Measurements from ENCODE around the gene TRAPPC12.

TRAPPC12 gene

DNA sequence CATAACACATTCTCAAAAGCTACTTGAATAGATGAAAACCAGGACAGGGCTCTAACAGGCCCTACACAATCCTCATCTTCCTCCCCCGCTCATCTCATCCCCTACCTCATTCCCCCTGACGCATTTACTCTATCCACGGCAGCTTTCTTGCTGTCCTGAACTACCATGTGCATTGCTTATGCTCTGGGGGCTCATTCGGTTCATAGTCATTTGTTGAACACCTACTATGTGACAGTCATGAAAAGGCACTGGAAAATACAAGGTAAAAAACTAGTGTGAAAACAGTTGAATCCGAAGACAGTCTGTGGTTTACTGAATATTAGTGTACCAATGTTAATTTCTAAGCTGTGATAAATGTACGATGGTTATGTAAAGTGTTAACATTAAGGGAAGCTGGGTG is 2.7 kb upstream of the TRAPPC12 start:
- H3K9me3 ChIP-seq (ENCODE audit: low read length), result no peaks in the 10 kb centered on the region

DNA sequence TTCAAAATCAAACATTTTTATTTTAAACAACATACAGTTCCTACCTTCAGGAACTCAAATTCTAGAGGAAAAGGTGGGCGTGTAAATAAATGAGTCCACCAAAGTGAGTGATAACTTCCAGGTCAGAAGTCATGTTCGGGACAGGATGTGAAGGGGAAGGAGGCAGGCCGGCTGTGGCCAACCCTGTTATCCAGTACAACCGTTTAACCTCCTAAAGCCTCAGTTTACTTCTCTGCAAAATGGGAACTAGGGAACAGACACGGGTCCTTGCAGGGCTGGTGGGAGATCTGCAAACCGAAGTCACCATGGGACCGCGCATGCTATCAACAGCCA is 2.2 kb upstream of the TRAPPC12 start:
- Histone ChIP-seq H3K4me1 (ENCODE audit: insufficient read depth, low read length) (peaks cover 24% of the 10 kb centered on the region), H3K27ac (ENCODE audit: low read depth, low read length) (peak overlapping the region; percentile 58), H3K9ac (ENCODE audit: low read length) (peak overlapping the region; percentile 34), H3K27me3 (ENCODE audit: control insufficient read depth in 1 of 2, insufficient read depth in 2 of 2, low read length in 2 of 2) (no peaks in the 10 kb centered on the region), H3K36me3 (ENCODE audit: insufficient read depth, low read length) (no peaks in the 10 kb centered on the region), H3K4me3 (ENCODE audit: low read depth in 1 of 2, low read length in 2 of 2) (peak overlapping the region; percentile 45 to 96), H3K9me3 (ENCODE audit: low read length) (no peaks in the 10 kb centered on the region)

More for the DNA sequence above, 2.7 kb upstream of the TRAPPC12 start:
- peak overlapping the region; percentile 45 to 96 for H3K4me3 ChIP-seq (ENCODE audit: low read depth in 1 of 2, low read length in 2 of 2)
- H3K4me1 ChIP-seq (ENCODE audit: insufficient read depth, low read length), result peaks cover 24% of the 10 kb centered on the region
- no peaks in the 10 kb centered on the region for H3K27me3 ChIP-seq (ENCODE audit: control insufficient read depth in 1 of 2, insufficient read depth in 2 of 2, low read length in 2 of 2)
- no peak overlapping the region for H3K27ac ChIP-seq (ENCODE audit: low read depth, low read length)
- no peaks in the 10 kb centered on the region for H3K36me3 ChIP-seq (ENCODE audit: insufficient read depth, low read length)
- H3K9ac ChIP-seq (ENCODE audit: low read length), result no peak overlapping the region

DNA sequence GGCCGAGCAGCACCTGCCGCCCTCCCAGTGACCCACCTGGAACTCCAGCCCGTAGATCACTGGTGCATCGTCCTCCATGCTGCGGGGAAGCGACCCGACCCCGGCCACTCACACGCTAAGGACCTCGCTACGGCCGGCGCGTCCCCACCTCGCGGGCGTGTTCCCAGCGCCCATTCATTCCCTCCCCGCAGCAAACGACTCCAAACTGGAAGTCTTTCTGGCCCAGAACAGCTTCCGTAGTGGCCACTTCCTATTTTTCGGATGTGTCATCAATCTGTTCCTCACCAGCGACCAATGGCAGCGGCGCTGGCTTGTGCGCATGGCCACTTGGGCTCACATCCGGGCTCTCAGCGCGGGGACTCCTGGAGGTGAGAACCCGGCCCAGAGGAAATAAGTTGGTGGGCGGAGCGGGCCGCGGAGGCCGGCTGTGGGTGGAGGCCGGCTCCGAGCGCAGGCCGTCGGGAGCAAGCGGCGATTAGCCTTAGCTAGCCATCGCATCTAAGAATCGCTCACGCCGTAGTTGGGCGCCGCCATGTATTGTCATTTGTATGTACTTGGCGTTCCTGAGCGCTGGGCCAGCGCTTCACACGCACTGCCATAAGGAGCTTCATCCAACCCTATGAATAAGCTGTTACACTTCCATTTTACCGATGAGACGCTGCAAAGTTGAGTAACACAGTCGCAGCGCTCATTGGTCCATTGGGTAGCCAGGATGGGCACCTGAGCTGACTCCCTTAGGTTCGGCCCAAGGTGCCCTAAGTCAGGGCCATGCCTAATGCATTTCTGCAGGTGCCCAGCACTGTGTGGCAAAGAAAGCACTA is 1.7 kb upstream of the TRAPPC12 start, which contains the start of gene EIPR1:
Gene EIPR1 (minus strand): TSS at position 207 of the 821 bp plus-strand sequence. CDS start 129 bp downstream, at position 78.
- Histone ChIP-seq H3K4me3 (ENCODE audit: low read depth in 1 of 2, low read length in 2 of 2) (peak within 1 kb of the TSS; percentile 45 to 96), H3K27ac (ENCODE audit: low read depth, low read length) (peak within 1 kb of the TSS; percentile 96), H3K27me3 (ENCODE audit: control insufficient read depth in 1 of 2, insufficient read depth in 2 of 2, low read length in 2 of 2) (no peaks in the 10 kb centered on the region), H3K9ac (ENCODE audit: low read length) (peak within 1 kb of the TSS; percentile 34), H3K4me1 (ENCODE audit: insufficient read depth, low read length) (peaks cover 24% of the 10 kb centered on the region), H3K9me3 (ENCODE audit: low read length) (no peaks in the 10 kb centered on the region), H3K36me3 (ENCODE audit: insufficient read depth, low read length) (no peaks in the 10 kb centered on the region)

DNA sequence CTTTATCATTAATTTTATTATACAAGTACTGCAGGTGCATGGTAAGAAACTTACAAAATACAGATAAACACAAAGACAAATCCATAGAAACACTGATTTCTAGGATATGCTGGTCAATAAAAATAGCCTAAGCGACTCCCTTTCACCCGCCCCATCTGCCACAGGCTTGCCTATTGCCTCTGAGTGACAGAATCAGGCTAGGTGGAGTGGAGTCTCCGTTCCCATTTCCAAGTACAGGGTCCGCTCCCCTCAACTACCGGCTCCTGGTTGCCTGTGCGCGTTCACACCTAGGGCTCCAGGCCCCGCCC is 201 bp upstream of the TRAPPC12 start:
- Histone ChIP-seq H3K9me3 (ENCODE audit: low read length) (no peaks in the 10 kb centered on the region), H3K9ac (ENCODE audit: low read length) (peak overlapping the region; percentile 90), H3K4me1 (ENCODE audit: insufficient read depth, low read length) (peaks cover 24% of the 10 kb centered on the region), H3K27me3 (ENCODE audit: control insufficient read depth in 1 of 2, insufficient read depth in 2 of 2, low read length in 2 of 2) (no peaks in the 10 kb centered on the region), H3K27ac (ENCODE audit: low read depth, low read length) (peak overlapping the region; percentile 83), H3K4me3 (ENCODE audit: low read depth in 1 of 2, low read length in 2 of 2) (peak overlapping the region; percentile 96 to 97), H3K36me3 (ENCODE audit: insufficient read depth, low read length) (no peaks in the 10 kb centered on the region)

DNA sequence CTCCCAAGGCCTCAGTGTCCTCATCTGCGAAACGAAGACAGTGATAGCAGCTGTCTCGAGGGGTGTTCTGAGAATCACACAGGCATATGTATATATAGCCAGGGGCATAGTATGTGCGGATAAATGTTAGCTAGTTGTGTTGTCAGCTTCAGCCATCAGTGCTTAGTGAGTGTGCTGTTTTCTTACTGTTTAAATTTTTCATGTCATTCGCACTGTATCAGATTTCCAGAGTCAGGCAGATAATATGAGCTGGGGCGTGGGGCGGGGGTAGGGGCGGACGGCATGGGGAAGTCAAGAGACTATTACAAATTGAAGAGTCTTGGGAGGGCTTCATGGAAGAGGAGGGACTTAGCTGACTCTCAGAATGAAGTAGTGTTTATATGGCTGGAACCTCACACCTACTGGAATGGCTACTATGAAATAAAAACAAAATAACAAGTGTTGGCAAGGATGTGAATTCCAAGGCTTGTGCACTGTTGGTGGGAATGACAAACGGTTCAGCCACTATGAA is 7.0 kb downstream of the TRAPPC12 start:
- H3K36me3 ChIP-seq (ENCODE audit: insufficient read depth, low read length), result peaks cover 24% of the 10 kb centered on the region
- H3K27ac ChIP-seq (ENCODE audit: low read depth, low read length), result no peak overlapping the region
- H3K4me1 ChIP-seq (ENCODE audit: insufficient read depth, low read length), result no peaks in the 10 kb centered on the region
- no peaks in the 10 kb centered on the region for H3K27me3 ChIP-seq (ENCODE audit: control insufficient read depth in 1 of 2, insufficient read depth in 2 of 2, low read length in 2 of 2)
- H3K9ac ChIP-seq (ENCODE audit: low read length), result no peak overlapping the region
- no peaks in the 10 kb centered on the region for H3K9me3 ChIP-seq (ENCODE audit: low read length)
- H3K4me3 ChIP-seq (ENCODE audit: low read depth in 1 of 2, low read length in 2 of 2), result no peak overlapping the region

DNA sequence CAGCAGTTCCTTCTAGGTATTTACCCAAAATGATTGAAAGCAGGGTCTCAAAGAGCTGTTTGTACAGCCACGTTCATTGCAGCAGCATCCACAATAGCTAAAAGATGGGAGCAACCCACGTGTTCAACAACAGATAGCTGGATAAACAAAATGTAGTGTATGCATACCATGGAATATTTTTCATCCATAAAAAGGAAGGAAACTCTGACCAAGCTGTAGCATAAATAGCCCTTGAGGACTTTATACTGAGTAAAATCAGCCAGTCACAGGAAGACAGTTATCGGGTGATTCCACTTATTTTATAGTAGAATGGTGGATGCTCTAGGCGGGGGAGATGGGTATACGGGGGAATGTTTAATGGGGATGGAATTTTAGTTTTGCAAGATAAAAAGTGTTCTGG is 7.5 kb downstream of the TRAPPC12 start:
- no peaks in the 10 kb centered on the region for H3K27me3 ChIP-seq (ENCODE audit: control insufficient read depth in 1 of 2, insufficient read depth in 2 of 2, low read length in 2 of 2)
- no peaks in the 10 kb centered on the region for H3K9me3 ChIP-seq (ENCODE audit: low read length)
- no peak overlapping the region for H3K4me3 ChIP-seq (ENCODE audit: low read depth in 1 of 2, low read length in 2 of 2)
- no peaks in the 10 kb centered on the region for H3K4me1 ChIP-seq (ENCODE audit: insufficient read depth, low read length)
- H3K36me3 ChIP-seq (ENCODE audit: insufficient read depth, low read length), result peaks cover 24% of the 10 kb centered on the region
- no peak overlapping the region for H3K9ac ChIP-seq (ENCODE audit: low read length)
- H3K27ac ChIP-seq (ENCODE audit: low read depth, low read length), result no peak overlapping the region

DNA sequence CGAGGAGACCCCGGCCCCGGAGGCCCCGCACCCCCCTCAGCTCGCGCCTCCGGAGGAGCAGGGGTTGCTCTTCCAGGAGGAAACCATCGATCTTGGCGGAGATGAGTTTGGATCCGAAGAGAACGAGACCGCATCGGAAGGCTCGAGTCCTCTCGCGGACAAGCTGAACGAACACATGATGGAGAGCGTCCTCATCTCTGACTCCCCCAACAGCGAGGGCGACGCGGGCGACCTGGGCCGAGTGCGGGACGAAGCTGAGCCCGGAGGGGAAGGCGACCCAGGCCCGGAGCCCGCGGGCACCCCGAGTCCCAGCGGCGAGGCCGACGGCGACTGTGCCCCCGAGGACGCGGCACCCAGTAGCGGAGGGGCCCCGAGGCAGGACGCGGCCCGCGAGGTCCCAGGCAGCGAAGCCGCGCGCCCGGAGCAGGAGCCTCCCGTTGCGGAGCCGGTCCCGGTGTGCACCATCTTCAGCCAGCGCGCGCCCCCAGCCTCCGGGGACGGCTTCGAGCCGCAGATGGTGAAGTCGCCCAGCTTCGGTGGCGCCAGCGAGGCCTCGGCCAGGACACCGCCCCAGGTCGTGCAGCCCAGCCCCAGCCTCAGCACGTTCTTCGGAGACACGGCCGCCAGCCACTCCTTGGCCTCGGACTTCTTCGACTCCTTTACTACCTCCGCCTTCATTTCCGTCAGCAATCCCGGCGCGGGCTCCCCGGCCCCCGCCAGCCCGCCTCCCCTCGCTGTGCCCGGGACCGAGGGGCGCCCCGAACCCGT is 8.3 kb downstream of the TRAPPC12 start:
- Histone ChIP-seq H3K27me3 (ENCODE audit: control insufficient read depth in 1 of 2, insufficient read depth in 2 of 2, low read length in 2 of 2) (no peaks in the 10 kb centered on the region), H3K4me3 (ENCODE audit: low read depth in 1 of 2, low read length in 2 of 2) (no peak overlapping the region), H3K27ac (ENCODE audit: low read depth, low read length) (no peak overlapping the region), H3K9me3 (ENCODE audit: low read length) (no peaks in the 10 kb centered on the region), H3K4me1 (ENCODE audit: insufficient read depth, low read length) (no peaks in the 10 kb centered on the region), H3K36me3 (ENCODE audit: insufficient read depth, low read length) (peaks cover 24% of the 10 kb centered on the region), H3K9ac (ENCODE audit: low read length) (no peak overlapping the region)

DNA sequence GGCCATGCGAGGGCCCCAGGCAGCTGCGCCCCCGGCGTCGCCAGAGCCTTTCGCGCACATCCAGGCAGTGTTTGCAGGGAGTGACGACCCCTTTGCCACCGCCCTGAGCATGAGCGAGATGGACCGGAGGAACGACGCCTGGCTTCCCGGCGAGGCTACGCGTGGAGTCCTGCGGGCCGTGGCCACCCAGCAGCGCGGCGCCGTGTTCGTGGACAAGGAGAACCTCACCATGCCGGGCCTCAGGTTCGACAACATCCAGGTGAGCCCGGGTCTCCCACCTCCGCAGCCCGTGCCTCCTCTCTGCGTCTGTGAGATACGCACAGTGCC is 8.9 kb downstream of the TRAPPC12 start:
- peaks cover 24% of the 10 kb centered on the region for H3K36me3 ChIP-seq (ENCODE audit: insufficient read depth, low read length)

DNA sequence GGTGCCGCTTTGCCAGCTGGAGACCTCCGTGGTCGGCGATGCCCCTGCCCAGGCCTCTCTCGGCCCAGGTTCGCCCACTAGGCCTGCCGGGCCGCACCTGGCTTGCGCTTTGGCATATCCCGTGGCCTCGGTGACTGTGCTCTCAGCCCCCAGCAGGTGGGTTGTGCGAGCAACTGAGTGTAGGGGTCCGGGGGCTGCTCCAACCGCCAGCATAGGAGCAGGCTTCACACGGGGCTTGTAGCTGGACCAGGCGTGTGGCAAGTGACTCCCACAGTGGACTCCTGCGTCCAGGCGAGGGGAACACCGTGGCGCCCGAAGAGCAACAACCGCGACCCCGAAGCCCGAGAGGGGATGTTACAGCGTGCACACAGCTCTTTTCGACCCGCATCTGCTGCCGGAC is 9.7 kb downstream of the TRAPPC12 start:
- Histone ChIP-seq H3K4me1 (ENCODE audit: insufficient read depth, low read length) (no peaks in the 10 kb centered on the region), H3K9me3 (ENCODE audit: low read length) (no peaks in the 10 kb centered on the region), H3K4me3 (ENCODE audit: low read depth in 1 of 2, low read length in 2 of 2) (no peak overlapping the region), H3K9ac (ENCODE audit: low read length) (no peak overlapping the region), H3K27me3 (ENCODE audit: control insufficient read depth in 1 of 2, insufficient read depth in 2 of 2, low read length in 2 of 2) (no peaks in the 10 kb centered on the region), H3K36me3 (ENCODE audit: insufficient read depth, low read length) (peaks cover 28% of the 10 kb centered on the region), H3K27ac (ENCODE audit: low read depth, low read length) (no peak overlapping the region)

More for the DNA sequence above, 8.9 kb downstream of the TRAPPC12 start:
- Histone ChIP-seq H3K9ac (ENCODE audit: low read length) (no peak overlapping the region), H3K4me3 (ENCODE audit: low read depth in 1 of 2, low read length in 2 of 2) (no peak overlapping the region), H3K9me3 (ENCODE audit: low read length) (no peaks in the 10 kb centered on the region), H3K4me1 (ENCODE audit: insufficient read depth, low read length) (no peaks in the 10 kb centered on the region), H3K27me3 (ENCODE audit: control insufficient read depth in 1 of 2, insufficient read depth in 2 of 2, low read length in 2 of 2) (no peaks in the 10 kb centered on the region), H3K27ac (ENCODE audit: low read depth, low read length) (no peak overlapping the region)

DNA sequence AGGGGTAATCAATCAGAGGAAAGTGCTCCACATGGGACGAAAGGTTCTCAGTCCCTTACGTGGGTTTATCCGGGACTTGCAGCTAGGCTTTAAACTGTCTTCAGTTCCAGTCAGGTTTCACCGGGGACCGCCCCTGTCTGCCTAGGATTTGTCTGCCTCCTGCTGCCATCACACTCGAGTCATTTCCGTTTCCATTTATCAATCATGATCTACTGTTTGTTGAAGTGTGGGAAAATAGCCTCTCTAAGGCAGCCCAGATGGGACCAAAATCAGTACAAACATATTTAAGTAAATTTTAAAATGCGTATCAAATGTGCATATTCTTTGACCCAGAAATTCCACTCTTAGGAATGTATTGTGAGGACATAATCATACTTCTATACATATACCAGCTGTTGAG is 10.5 kb downstream of the TRAPPC12 start:
- Histone ChIP-seq H3K9me3 (ENCODE audit: low read length) (no peaks in the 10 kb centered on the region), H3K9ac (ENCODE audit: low read length) (no peak overlapping the region), H3K4me1 (ENCODE audit: insufficient read depth, low read length) (no peaks in the 10 kb centered on the region), H3K27me3 (ENCODE audit: control insufficient read depth in 1 of 2, insufficient read depth in 2 of 2, low read length in 2 of 2) (no peaks in the 10 kb centered on the region), H3K4me3 (ENCODE audit: low read depth in 1 of 2, low read length in 2 of 2) (no peak overlapping the region), H3K36me3 (ENCODE audit: insufficient read depth, low read length) (peaks cover 28% of the 10 kb centered on the region), H3K27ac (ENCODE audit: low read depth, low read length) (no peak overlapping the region)

DNA sequence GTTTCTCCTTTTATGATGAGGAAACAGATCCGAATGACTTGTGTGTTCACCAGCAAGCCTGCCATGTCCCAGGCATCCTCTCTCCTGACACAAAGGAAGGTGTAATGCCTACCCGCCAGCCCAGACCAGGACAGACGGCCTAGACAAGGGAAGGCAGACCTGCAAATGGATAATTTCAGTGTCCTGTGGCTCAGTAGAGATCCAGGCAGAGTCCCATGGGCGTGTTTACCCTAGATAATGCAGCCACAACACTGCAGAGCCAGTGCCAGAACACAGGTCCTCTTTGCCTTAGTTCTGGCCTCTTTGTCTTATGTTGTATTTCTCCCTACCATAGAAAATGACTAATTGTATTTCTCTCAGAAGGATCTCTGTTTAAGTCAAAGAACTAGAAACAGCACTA is 12.7 kb downstream of the TRAPPC12 start:
- no peaks in the 10 kb centered on the region for H3K27me3 ChIP-seq (ENCODE audit: control insufficient read depth in 1 of 2, insufficient read depth in 2 of 2, low read length in 2 of 2)
- H3K9me3 ChIP-seq (ENCODE audit: low read length), result no peaks in the 10 kb centered on the region
- H3K36me3 ChIP-seq (ENCODE audit: insufficient read depth, low read length), result peaks cover 28% of the 10 kb centered on the region
- no peaks in the 10 kb centered on the region for H3K4me1 ChIP-seq (ENCODE audit: insufficient read depth, low read length)
- H3K9ac ChIP-seq (ENCODE audit: low read length), result no peak overlapping the region
- no peak overlapping the region for H3K27ac ChIP-seq (ENCODE audit: low read depth, low read length)
- no peak overlapping the region for H3K4me3 ChIP-seq (ENCODE audit: low read depth in 1 of 2, low read length in 2 of 2)

Measured in muscle layer of colon (tissue), 2 donors.